Raji (cell line): ENCODE results near the gene NCOA3.

Source experiments
- POLR2A ChIP-seq: IDR thresholded peaks from 2 replicates; pipeline ENCODE4 v1.6.1; 2011; ENCODE audit warnings: low read depth, low read length, control low read depth; ENCODE audit not compliant: insufficient read depth

NCOA3 gene

GRCh38 chr20:47490795-47491194 is 10.9 kb upstream of the NCOA3 start:
- no peak for TF ChIP-seq POLR2A

GRCh38 chr20:47492284-47492683 is 9.4 kb upstream of the NCOA3 start:
- no peak for TF ChIP-seq POLR2A

DNA sequence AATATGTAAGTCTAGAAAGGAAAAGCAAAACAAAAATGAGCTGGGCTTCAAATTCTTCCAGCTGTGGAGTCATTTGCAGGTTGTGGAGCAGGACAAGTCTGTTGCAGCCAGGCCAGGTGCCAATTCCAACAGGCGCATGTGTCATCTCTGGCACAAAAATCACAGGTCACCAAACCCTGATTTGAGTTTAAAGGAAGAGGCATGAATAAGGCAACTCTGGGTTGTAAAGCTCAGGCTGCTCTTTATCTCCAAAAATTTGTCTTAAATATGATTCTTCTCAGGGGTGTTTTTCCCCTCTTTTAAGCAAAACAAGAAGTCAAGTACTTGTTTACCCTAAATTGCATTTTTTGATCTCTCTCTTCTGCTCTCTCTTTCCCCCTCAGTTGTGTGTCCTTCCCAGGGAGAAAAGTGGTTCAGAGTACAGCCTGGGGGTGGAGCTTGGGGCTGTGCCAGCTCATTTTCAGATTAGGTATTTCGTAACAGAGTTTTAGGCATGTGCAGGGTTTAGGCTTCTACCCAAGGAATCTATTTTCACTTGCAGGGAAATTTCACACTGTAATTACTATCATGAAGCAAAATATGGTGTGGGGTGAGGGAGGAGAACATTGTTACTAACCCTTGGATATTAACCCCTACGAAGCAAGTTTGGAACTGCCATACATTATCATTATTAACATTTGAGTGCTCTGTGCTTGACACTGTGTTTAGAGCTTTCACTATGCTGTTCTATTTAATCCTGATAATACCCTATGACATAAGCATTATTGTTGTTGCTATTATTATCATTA is 8.3 kb upstream of the NCOA3 start:
- peak; percentile 14; the same call in 1 of the 2 replicates for TF ChIP-seq POLR2A

DNA sequence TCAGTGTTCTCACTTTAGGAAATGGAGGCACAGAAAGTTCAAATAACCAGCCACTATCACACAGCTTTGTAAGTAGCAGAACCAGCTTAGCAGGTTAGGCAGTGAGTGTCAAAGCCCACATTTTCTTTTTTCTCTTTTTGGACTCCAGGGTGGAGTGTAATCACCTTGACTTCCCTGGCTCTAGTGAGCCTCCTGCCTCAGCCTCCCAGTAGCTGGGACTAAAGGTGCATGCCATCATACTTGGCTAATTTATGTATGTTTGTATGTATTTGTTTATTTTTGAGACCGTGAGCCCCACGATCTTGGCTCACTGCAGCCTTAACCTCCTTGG is 7.8 kb upstream of the NCOA3 start:
- no peak for TF ChIP-seq POLR2A

DNA sequence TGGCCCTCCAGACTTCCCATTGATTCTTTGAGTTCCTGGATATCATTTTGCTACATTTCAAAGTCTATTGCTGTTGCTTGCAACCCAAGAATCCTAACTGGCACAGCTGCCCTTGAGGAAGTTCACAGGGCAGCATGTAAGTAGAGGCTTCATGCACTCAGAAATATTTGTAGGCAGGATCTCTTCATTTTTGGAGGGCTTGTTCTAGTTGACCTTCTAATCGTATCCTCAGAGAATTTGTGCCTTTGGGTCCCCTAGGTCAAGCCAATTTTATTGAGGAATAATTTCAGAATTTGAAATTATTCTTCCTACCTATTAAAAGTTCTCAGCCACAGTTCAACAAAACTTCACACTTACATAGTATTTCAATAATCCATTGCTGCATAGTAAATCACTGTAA is 5.6 kb upstream of the NCOA3 start:
- TF ChIP-seq POLR2A, result no peak

DNA sequence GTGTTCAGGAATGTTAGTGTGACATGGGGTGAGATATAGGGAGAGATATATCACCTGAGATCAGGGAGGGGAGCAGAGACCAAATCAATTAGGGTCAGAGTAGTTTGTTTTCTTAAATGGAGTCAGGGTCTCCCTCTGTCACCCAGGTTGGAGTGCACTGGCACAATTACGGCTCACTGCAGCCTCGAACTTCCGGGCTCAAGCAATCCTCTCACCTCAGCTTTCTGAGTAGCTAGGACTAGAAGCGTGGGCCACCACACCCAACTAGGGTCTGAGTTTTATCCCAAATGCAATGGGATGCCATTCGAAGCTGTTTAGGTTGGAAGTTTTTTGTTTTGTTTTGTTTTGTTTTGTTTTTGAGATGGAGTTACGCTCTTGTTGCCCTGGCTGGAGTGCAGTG is 3.1 kb upstream of the NCOA3 start:
- TF ChIP-seq POLR2A, result no peak

- no peak for TF ChIP-seq POLR2A
Measured at GRCh38 chr20:47499053-47499452, 2.6 kb upstream of the NCOA3 start.

DNA sequence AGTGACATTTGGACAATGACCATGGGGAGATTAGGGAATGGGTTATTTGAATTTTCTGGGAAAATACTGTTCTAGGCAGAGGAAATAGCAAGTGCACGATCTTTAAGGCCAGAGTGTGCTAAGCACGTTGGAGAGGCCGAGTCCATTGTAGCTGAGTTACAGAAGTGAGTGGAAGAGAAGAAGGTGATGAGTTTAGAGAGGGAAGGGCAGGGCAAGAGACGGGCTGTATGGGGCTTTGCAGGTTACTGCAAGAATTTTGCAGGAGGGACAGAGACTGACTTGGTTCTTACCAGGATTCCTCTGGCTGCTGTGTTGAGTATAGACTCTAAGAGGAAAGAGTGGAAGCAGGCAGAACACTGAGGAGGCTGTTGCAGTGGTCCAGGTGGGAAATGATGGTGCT is 1.1 kb upstream of the NCOA3 start:
- TF ChIP-seq POLR2A, result no peak

GRCh38 chr20:47501116-47501481 is 588 bp upstream of the NCOA3 start:
- TF ChIP-seq POLR2A, result no peak

DNA sequence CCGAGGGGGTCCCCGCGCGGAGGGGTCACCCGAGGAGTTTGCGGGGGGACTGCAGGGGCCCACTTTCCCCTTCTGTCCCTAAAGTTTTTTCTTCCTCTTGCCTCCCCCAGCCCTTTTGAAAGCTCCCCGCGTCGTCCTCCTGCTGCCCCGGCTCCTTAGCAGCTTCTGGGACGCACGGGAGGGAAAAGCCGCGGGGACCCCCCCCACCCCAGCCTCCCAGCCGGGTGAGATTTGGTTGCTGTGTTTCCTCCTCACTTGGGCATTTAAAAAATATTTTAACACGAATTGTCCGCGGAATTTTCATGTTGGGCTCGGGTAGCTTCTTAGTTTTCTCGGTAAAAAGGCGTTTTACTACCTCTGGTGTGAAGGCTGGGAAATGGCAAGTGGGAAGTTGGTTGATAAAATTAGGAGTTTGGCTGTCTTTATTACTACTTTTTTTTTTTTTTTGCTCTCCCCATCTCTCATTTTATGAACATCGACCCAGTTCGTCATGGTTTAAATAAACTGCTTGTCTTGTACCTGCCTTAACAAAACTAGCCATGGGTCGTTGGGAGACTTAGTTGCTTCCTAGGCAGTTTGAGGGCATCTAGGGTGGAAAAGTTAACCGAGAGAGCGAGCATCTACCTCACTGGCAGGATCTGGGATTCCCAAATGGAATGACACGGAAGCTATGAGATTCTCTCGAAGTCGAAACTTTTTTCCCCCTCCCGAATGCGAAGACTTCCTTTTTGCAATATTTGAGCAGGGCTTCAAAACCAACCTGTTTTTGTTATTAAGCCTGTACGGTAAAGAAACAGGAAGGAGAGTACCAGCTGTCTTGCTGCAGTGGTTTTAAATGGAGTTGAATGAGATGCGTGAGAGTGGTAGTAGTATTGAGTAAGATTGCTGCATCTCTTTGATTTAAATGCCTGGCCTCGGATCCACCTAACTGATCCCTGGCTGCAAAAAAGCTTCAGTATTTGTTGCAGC is 868 bp downstream of the NCOA3 start:
- TF ChIP-seq POLR2A, result no peak; the same call in 1 of the 2 replicates

- no peak for TF ChIP-seq POLR2A
Measured at GRCh38 chr20:47503685-47504084, 2.0 kb downstream of the NCOA3 start.

- TF ChIP-seq POLR2A, result no peak
Measured at GRCh38 chr20:47506335-47506734, 4.6 kb downstream of the NCOA3 start.

DNA sequence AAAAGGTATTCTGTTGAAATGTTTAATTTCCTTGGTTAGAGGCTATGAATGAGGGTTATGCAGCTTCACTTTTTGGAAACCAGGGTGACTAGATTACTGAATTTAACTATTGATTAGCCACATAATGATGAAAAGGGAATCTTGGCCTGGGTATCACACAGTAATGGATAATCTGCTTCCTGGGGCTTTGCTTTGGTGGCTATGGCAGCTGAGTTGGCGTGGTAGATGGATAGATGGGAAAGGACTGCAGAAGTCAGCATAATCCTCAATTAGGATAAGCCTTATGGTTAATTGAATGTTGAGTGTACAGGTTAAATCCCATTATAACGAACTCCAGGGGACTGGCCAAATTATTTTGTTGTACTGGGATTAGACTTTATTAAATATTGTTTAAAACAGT is 5.2 kb downstream of the NCOA3 start:
- no peak for TF ChIP-seq POLR2A

- no peak for TF ChIP-seq POLR2A
Measured at GRCh38 chr20:47508278-47508677, 6.6 kb downstream of the NCOA3 start.

- TF ChIP-seq POLR2A, result no peak
Measured at GRCh38 chr20:47509104-47509661, 7.5 kb downstream of the NCOA3 start.

GRCh38 chr20:47509685-47510084 is 8.0 kb downstream of the NCOA3 start:
- no peak for TF ChIP-seq POLR2A
